Measurements from ENCODE around the gene PNMA1.

PNMA1 gene

GRCh38 chr14:73713803-73714655, at the start of gene PNMA1:
TSS of gene PNMA1 (minus strand) at chr14:73714384. CDS start at chr14:73713639, 745 bp downstream.
- DNase-seq (ENCODE audit: low read depth in 2 of 2), result peak; percentile 71 to 72

GRCh38 chr14:73763396-73763795, 49.2 kb upstream of the PNMA1 start:
- DNase-seq (ENCODE audit: low read depth in 2 of 2), result no peak

- no peak for DNase-seq (ENCODE audit: low read depth in 2 of 2)
These were observed 48.2 kb upstream of the PNMA1 start for GRCh38 chr14:73762375-73762822.

- DNase-seq (ENCODE audit: low read depth in 2 of 2), result no peak
These were observed 47.6 kb upstream of the PNMA1 start for GRCh38 chr14:73761618-73762355.

GRCh38 chr14:73760598-73761586, 46.7 kb upstream of the PNMA1 start:
- DNase-seq (ENCODE audit: low read depth in 2 of 2), result no peak

DNA sequence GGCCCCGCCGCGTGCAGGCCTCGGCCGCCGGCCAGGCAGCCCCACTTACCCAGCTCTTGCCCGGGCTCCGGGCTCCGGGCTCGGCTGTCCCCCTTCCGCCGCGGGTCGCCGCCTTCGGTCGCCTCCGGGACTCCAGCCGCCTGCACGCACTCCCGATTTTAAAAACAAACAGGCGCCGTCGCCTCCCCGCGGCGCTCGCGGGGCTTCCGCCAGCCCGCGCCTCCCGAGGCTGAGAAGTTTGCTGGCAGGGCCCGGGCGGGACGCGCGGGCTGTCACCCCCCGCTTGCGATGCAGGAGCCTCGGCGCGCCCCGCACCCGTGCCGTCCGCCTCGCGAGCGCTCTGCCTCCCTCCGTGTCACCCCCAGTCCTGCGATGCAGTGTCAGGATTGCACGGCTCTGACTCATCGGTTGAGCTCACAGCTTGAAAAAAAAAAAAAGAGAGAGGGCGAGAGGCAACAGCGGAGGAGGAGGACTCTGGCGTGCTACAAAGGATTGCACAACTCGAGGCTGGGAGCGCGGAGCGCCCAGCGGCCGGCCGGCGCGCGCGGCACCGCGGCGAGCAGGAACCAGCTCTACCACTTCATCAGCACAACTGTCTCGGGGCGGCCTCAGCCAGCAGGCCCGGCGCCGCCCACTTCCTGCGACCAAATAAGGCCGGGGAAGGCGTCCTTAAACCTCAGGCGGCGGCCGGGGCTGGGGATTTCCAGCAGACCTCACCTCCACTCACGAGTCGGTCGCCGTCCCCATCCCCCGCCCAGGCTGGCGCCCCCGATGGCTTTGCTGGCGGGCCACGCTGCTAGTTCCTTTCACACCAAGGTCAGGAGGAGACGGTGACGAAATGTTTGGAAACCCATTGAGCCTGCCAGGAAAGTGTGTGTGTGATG, 45.8 kb upstream of the PNMA1 start:
- DNase-seq (ENCODE audit: low read depth in 2 of 2), result peak; percentile 90 to 93

DNA sequence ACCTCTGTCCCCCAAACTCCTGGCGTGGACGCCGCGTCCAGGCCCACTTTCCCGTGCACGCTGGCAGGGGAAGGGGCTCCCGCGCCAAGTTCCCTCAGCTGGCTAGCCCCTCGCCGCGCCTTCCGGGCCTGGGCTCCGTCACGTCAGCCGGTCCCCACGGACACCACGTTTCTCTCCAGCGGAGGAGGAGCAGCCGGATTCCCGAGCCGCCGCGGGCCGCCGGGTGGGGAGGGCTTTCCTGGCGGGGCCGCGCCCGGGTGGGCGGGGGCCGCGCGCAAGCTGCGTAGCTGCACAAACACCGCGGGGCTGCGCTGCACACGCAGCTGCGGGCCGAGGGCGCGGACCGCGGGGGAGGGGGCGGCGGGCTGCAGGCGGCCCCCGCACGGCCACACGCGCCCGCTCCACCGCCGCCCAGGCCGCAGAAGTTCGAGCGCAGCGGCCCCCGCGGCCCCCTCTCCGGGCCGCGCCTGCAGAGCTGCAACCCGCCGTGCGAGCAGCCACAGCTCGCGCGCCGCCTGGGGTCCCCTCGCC, 45.1 kb upstream of the PNMA1 start:
- DNase-seq (ENCODE audit: low read depth in 2 of 2), result no peak

GRCh38 chr14:73758392-73759182, 44.4 kb upstream of the PNMA1 start:
- no peak for DNase-seq (ENCODE audit: low read depth in 2 of 2)

DNA sequence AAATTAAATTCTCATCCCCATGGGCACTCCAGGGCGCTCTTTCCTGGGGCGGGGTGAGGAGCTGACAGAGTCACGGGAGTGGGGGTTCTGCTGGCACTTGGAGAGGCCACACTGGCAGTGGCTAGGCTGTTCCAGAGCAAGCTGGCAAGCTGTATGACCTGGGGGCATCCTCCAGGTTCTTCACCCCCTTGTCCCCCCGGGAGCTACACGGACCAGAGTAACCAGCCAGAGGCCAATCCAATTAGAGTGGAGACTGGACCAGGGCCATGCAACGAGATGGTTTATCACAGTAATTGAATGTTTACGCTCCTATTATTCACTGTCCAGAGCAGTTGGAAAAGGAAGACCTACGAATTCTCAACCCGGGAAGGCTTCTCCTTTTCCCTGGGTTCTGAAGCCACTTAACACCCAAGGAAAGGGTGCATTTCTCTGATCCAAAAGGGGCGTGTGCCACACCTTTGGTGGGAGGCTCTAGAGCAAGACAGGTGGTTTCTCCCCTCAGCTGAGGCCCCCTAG, 43.8 kb upstream of the PNMA1 start:
- DNase-seq (ENCODE audit: low read depth in 2 of 2), result no peak

DNA sequence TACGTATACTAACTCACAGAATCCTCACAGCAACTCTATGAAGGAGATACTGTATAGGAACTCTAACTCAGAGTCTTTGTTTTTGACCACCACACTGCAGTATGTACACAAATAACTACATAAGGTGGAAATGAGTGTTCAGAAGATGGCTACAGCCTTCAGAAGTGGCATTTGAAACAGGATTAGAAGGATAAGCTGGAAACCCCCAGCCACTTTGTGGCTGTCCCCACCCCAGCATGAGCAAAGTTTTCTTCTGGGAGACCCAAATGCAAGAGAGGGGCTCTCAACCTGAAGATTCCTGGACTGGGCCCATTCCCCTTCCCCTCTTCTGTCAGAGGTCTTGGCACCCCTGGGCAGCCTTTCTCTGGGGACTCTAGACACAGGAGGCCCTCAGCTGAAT, 43.2 kb upstream of the PNMA1 start:
- no peak for DNase-seq (ENCODE audit: low read depth in 2 of 2)

GRCh38 chr14:73755434-73756014, 41.3 kb upstream of the PNMA1 start:
- DNase-seq (ENCODE audit: low read depth in 2 of 2), result no peak

- no peak for DNase-seq (ENCODE audit: low read depth in 2 of 2)
These were observed 40.8 kb upstream of the PNMA1 start for GRCh38 chr14:73754911-73755360.

DNA sequence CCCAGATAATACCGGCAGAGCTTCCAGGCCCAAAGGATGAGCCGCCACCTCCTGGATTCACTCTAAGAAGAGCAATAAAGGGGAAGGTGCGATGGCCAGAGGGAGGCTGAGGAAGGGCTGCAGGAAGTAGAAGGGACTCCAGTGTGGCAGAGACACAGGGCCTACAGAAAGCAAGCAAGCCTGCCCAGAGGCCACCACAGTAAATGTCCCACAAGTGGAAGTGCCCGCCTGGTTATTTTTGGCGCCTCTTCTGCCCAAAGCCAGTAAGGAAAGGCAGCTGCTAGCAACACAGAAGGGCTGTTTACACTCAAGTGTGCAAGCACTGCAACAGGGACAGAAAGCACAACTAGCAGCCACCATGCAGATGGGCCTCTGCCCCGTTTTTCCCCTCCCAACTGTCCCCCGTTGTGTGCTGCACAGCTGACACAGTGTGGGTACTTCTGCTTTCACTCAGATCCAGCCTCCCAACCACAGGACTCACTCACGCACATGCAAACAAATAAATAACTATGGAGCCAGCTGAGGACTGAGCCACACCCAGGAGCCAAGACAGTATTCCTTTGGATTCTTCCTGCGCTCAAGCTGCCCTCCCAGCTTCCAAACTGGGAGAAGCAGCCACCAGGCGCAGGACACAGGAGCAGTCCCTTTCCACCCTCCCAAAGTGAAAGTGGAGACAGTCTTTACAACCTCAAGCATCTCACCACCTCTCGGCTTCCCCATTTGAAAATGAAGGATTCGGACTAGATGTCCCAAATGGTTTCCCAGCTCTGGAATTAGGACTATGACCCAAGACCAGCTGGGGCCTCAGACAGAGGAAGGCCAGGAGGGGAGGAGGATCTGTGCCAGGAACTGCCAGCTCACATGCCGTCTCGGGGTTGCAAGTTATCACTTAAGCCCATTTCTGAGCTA, 40.0 kb upstream of the PNMA1 start:
- DNase-seq (ENCODE audit: low read depth in 2 of 2), result no peak

GRCh38 chr14:73753124-73753886, 39.1 kb upstream of the PNMA1 start:
- DNase-seq (ENCODE audit: low read depth in 2 of 2), result no peak

DNA sequence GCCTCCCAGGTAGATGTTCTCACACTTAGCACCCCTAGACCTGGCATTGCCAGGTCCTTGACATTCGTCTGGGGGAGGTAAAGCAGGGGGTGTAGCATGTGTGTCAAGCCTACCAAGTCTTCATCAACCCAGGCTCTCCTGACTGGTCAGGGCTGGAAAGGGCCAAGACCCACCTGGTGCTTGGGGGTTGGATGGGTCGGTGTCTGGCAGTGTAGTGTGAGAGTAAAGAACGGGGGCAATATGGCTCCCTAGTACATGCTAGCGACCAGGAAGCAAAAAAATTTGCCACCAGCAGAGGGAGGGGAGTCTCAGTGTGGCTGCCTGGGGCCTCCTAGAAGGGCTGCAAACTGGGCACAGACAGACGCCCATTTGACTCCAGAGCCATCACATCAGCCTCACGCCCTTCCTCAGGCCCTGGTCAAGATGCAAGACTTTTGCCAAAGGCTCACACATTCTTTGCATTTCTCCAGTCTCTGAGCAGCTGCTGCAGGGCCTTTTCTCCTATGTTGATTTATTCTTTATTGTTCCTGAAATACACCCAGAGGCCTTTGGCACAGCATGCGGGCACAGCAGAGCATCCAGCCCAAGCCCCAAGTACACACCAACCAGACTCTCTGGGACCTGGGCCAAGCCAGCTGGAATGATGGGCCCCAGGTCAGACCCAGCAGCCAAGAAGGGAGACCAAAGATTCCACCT, 38.3 kb upstream of the PNMA1 start:
- no peak for DNase-seq (ENCODE audit: low read depth in 2 of 2)

DNA sequence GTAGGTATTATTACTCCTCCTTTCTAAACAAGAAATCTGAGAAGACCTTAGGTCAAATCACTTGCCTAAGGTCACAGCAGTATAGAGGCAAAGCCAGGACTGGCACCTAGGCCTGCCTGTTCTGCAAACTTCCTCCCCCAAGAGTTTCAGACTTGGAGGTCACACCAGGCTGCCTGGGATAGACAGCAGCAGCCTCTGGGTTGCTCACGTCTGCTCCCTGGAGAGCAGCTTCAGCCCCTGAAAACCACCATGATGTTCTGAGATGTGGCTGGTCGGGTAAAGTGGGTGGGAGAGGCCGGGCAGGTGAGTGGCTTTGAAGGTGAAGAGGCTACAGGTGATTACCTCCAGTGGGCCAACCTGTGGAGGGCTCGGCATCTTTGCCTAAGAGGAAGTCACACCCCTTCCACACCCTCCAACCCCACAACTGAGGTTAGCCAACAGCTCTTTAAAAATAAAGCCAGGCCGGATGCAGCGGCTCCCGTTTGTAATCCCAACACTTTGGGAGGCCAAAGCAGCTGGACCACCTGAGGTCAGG, 37.0 kb upstream of the PNMA1 start:
- no peak for DNase-seq (ENCODE audit: low read depth in 2 of 2)
